Medulla oblongata (tissue), 1 donor: Measurements from ENCODE around the gene PLB1.
A peak's percentile ranks its signal among the peaks of the same experiment; 100 is the strongest.

Experiments used
- DNase-seq: peaks from one replicate; pipeline ENCODE4 v3.0.0-alpha.2; 2015; ENCODE audit errors: extremely low spot score

Gene PLB1

GRCh38 chr2:28591711-28592335, 96.0 kb downstream of the PLB1 start:
- DNase-seq: no peak

GRCh38 chr2:28592481-28592880, 96.6 kb downstream of the PLB1 start:
- no peak for DNase-seq

- DNase-seq: no peak
Observed at GRCh38 chr2:28593160-28593755, 97.4 kb downstream of the PLB1 start.

GRCh38 chr2:28594000-28594331, 98.1 kb downstream of the PLB1 start:
- DNase-seq: no peak

- DNase-seq: peak; percentile 90
Observed at GRCh38 chr2:28594332-28595108, 98.7 kb downstream of the PLB1 start.

GRCh38 chr2:28595323-28595722, 99.5 kb downstream of the PLB1 start:
- DNase-seq: no peak

- DNase-seq: no peak
Observed at GRCh38 chr2:28598484-28598883, 102.6 kb downstream of the PLB1 start.

GRCh38 chr2:28600181-28600580, 104.3 kb downstream of the PLB1 start:
- no peak for DNase-seq

GRCh38 chr2:28601616-28602015, 105.8 kb downstream of the PLB1 start:
- DNase-seq: peak; percentile 60

- no peak for DNase-seq
Observed at GRCh38 chr2:28602136-28602660, 106.3 kb downstream of the PLB1 start.

GRCh38 chr2:28602751-28603639, 107.1 kb downstream of the PLB1 start:
- DNase-seq: no peak

- DNase-seq: no peak
Observed at GRCh38 chr2:28603821-28604220, 108.0 kb downstream of the PLB1 start.

GRCh38 chr2:28604284-28604843, 108.5 kb downstream of the PLB1 start:
- DNase-seq: no peak

- DNase-seq: no peak
Observed at GRCh38 chr2:28606986-28607441, 111.2 kb downstream of the PLB1 start.

GRCh38 chr2:28607730-28608499, 112.1 kb downstream of the PLB1 start:
- DNase-seq: no peak

- no peak for DNase-seq
Observed at GRCh38 chr2:28608500-28609424, 112.9 kb downstream of the PLB1 start.

GRCh38 chr2:28610583-28611201, 114.8 kb downstream of the PLB1 start:
- no peak for DNase-seq

- no peak for DNase-seq
Observed at GRCh38 chr2:28612131-28612812, 116.4 kb downstream of the PLB1 start.

- DNase-seq: no peak
Observed at GRCh38 chr2:28613186-28613585, 117.3 kb downstream of the PLB1 start.
